Measurements from ENCODE around the gene PRDM16. TPM values are rescaled to one million over a fixed set of nuclear protein-coding genes. Genes with fewer than 3 reads are reported as not detected.

Gene PRDM16
- total RNA-seq, 1 experiment from 2014 or later = not detected

GRCh38 chr1:3255680-3256079, 186.7 kb downstream of the PRDM16 start:
- CTCF ChIA-PET = no interaction called here

GRCh38 chr1:3257788-3258187, 188.8 kb downstream of the PRDM16 start:
- no peaks in the 10 kb centered on the region for H3K4me1 Mint-ChIP-seq (ENCODE audit: insufficient read depth, unreplicated experiment)
- peaks cover 14% of the 10 kb centered on the region for H3K9me3 Mint-ChIP-seq (ENCODE audit: unreplicated experiment)
- POLR2A ChIA-PET = no interaction called here
- no peaks in the 10 kb centered on the region for H3K36me3 Mint-ChIP-seq (ENCODE audit: insufficient read depth, unreplicated experiment)
- no peak for DNase-seq (ENCODE audit: unreplicated experiment)
- H3K27ac Mint-ChIP-seq (ENCODE audit: low read depth, unreplicated experiment) = no peak overlapping the region
- CTCF ChIA-PET = interaction anchor here (0.6 kb wide), 1 partner anchor 165 kb away, joined by 3 read pairs; no protein-coding TSS in a partner anchor
- H3K4me3 Mint-ChIP-seq (ENCODE audit: unreplicated experiment) = no peak overlapping the region
- no TSS peak for BruUV-seq (replicated peaks)
- no peak for TF ChIP-seq CTCF (IDR thresholded peaks at IDR 0.05; ENCODE audit: unreplicated experiment)
- no peaks in the 10 kb centered on the region for H3K27me3 Mint-ChIP-seq (ENCODE audit: insufficient read depth, unreplicated experiment)
- intact Hi-C loops (cut with micrococcal nuclease) = no loop called here

More at GRCh38 chr1:3255680-3256079, 186.7 kb downstream of the PRDM16 start:
- no peaks in the 10 kb centered on the region for H3K36me3 Mint-ChIP-seq (ENCODE audit: insufficient read depth, unreplicated experiment)
- POLR2A ChIA-PET = no interaction called here
- peaks cover 18% of the 10 kb centered on the region for H3K9me3 Mint-ChIP-seq (ENCODE audit: unreplicated experiment)
- H3K27ac Mint-ChIP-seq (ENCODE audit: low read depth, unreplicated experiment) = no peak overlapping the region
- no TSS peak for BruUV-seq (replicated peaks)
- no peak overlapping the region for H3K4me3 Mint-ChIP-seq (ENCODE audit: unreplicated experiment)
- no peaks in the 10 kb centered on the region for H3K4me1 Mint-ChIP-seq (ENCODE audit: insufficient read depth, unreplicated experiment)
- intact Hi-C loops (cut with micrococcal nuclease) = no loop called here
- H3K27me3 Mint-ChIP-seq (ENCODE audit: insufficient read depth, unreplicated experiment) = no peaks in the 10 kb centered on the region
- no peak for DNase-seq (ENCODE audit: unreplicated experiment)
- no peak for TF ChIP-seq CTCF (IDR thresholded peaks at IDR 0.05; ENCODE audit: unreplicated experiment)

GRCh38 chr1:3258386-3259003, 189.5 kb downstream of the PRDM16 start:
- TF ChIP-seq CTCF (IDR thresholded peaks at IDR 0.05; ENCODE audit: unreplicated experiment) = no peak
- Mint-ChIP-seq H3K9me3 (ENCODE audit: unreplicated experiment) (peaks cover 14% of the 10 kb centered on the region), H3K4me1 (ENCODE audit: insufficient read depth, unreplicated experiment) (no peaks in the 10 kb centered on the region), H3K27me3 (ENCODE audit: insufficient read depth, unreplicated experiment) (no peaks in the 10 kb centered on the region), H3K27ac (ENCODE audit: low read depth, unreplicated experiment) (no peak overlapping the region), H3K36me3 (ENCODE audit: insufficient read depth, unreplicated experiment) (no peaks in the 10 kb centered on the region), H3K4me3 (ENCODE audit: unreplicated experiment) (no peak overlapping the region)
- ChIA-PET POLR2A (no interaction called here), CTCF (interaction anchor here (0.6 kb wide), 1 partner anchor 166 kb away, joined by 3 read pairs; no protein-coding TSS in a partner anchor)
- DNase-seq (ENCODE audit: unreplicated experiment) = no peak
- no TSS peak for BruUV-seq (replicated peaks)
- intact Hi-C loops (cut with micrococcal nuclease) = no loop called here

GRCh38 chr1:3259020-3259419, 190.0 kb downstream of the PRDM16 start:
- POLR2A ChIA-PET = no interaction called here
- intact Hi-C loops (cut with micrococcal nuclease) = no loop called here
- no peaks in the 10 kb centered on the region for H3K36me3 Mint-ChIP-seq (ENCODE audit: insufficient read depth, unreplicated experiment)
- DNase-seq (ENCODE audit: unreplicated experiment) = no peak
- no peak for TF ChIP-seq CTCF (IDR thresholded peaks at IDR 0.05; ENCODE audit: unreplicated experiment)
- no peaks in the 10 kb centered on the region for H3K4me1 Mint-ChIP-seq (ENCODE audit: insufficient read depth, unreplicated experiment)
- no peak overlapping the region for H3K27ac Mint-ChIP-seq (ENCODE audit: low read depth, unreplicated experiment)
- BruUV-seq (replicated peaks) = no TSS peak
- H3K9me3 Mint-ChIP-seq (ENCODE audit: unreplicated experiment) = peaks cover 14% of the 10 kb centered on the region
- no peak overlapping the region for H3K4me3 Mint-ChIP-seq (ENCODE audit: unreplicated experiment)
- CTCF ChIA-PET = no interaction called here
- H3K27me3 Mint-ChIP-seq (ENCODE audit: insufficient read depth, unreplicated experiment) = no peaks in the 10 kb centered on the region

Data from MCF 10A (cell line).